Activated CD8-positive, alpha-beta memory T cell treated with anti-CD3 and anti-CD28 coated beads for 1 hour (primary cell): ENCODE results near the gene KCNH1.
"Not testable (repeated sequence)": the region's sequence is repeated elsewhere in the genome, so short reads cannot be mapped to it uniquely, and the experiment has no call there.

Experiments used
- DNase-seq, 2 donors: peaks; one replicate each; pipeline ENCODE4 v3.0.0-alpha.2; 2020; ENCODE audit warnings: low read depth in 1 of 2; ENCODE audit errors: extremely low read depth in 1 of 2

The KCNH1 gene

GRCh38 chr1:210692796-210693195 lies 441.2 kb downstream of the KCNH1 start:
- DNase-seq, result no peak

GRCh38 chr1:210691039-210691610 lies 442.8 kb downstream of the KCNH1 start:
- DNase-seq, result no peak

DNA sequence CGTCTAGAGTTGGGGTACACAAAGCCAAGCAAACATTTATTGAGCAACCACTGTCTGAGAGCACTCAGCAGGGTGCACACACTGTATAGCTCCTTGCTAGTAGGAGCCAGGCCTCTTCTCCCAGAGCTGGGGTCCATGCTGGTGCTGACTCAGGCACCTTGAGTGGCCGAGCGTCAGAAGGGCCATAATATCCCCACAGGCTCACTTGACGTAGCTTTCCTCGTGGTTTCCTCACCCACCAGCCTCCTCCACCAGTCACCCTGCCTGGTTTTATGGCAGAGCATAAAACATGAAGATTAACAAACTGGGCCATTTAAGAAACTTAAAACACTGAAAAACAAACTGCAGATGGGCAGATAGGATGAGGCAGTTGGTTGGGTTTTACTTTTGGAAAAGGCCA lies 443.7 kb downstream of the KCNH1 start:
- DNase-seq, result no peak

DNA sequence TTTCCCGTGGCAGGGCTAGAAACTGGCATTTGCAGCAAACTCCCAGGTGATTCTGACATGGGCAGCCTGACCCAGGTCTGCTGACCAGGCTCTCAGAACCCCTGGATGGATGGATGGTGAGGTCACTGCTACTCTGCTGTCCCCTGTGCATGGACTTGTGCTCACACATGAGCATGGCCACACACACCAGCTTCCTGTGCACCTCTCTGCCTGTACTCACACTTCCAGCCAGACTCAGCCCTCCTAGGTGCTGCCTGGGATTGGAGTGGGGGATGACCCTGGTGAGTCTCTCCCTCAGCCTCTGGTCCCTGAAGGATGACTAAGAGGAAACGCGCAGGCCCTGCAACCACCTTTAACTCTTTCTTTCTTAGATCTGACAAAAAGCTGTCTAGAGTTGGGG lies 444.1 kb downstream of the KCNH1 start:
- DNase-seq, result no peak

GRCh38 chr1:210688512-210689234 lies 445.3 kb downstream of the KCNH1 start:
- DNase-seq, result no peak

GRCh38 chr1:210687582-210688279 lies 446.2 kb downstream of the KCNH1 start:
- no peak for DNase-seq

GRCh38 chr1:210686841-210687240 lies 447.1 kb downstream of the KCNH1 start:
- DNase-seq, result no peak

DNA sequence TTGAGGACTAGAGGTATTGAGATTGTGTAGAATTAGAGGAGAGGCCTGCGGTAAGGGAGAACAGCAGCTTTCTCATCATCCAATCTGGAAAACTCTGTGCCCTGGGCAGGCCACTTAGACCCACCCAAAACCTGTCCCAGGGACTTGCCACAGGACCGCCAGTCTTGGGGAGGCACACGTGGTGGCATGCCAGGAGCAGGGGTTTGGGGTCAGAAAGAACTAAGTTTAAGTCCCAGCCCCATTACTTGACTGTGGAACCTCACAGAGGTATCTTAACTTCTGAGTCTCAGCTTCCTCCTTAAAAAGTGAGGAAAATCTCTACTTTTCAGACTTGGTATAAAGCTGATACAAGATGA lies 448.7 kb downstream of the KCNH1 start:
- DNase-seq, result no peak

DNA sequence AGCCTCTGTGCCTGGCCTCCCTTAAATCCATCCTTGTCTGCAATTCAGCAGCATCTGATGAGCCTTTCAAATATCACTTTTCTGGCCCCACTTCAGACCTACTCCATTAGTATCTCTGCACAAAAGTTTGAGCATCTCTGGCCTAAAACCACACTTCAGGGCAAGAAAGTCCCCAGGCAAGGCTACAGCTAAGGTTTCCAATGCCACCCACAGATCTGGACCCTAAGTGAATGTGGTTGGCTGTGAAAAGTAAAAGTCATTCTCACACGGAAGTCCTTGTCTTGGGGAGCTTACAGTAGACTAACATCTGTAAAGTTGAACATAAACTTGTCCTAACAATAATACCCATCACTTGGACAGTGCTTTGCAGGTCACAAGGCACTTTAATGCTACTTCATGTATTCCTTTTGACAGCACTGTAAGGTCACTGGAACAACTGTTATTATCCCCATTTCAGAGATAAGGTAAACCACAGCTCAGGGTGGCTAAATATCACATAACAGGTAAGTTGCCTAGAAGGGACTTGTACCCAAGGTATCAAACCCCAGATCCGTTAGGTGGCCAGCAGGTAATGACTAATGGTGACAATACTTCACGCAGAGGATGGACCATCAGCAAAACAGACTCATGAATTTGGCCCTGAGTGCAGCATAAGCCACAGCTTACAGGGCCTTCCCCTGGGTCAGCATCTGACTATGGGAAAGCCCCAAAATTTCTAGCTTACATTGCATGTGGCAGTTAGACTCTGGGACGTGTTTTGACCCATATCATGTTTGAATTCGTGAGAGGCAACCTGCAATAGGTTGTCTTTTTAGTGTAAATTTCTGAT lies 449.3 kb downstream of the KCNH1 start:
- DNase-seq, result no peak

- no peak for DNase-seq
These were observed 450.4 kb downstream of the KCNH1 start for GRCh38 chr1:210683403-210684047.

GRCh38 chr1:210681158-210681557 lies 452.8 kb downstream of the KCNH1 start:
- no peak for DNase-seq

DNA sequence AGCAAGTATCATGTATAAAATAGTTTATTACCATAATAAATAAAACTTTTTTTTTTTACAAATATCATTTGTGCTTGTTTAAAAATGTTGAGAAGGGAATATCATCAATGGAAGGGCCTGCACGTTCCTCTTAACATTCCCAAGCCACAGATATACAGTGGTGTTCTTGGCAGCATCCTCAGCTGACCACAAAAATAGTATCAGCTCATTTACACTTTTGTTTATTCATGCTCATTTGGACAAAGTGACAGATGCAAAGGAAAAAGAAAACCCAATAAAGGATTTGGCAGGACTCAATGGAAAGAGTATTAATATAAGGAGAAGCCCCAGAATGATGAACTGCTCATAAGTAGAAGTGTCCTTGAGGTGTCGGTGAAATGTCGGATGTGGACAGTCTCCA lies 455.6 kb downstream of the KCNH1 start:
- DNase-seq, result no peak

GRCh38 chr1:210677533-210677932 lies 456.4 kb downstream of the KCNH1 start:
- no peak for DNase-seq

- DNase-seq, result no peak
These were observed 457.4 kb downstream of the KCNH1 start for GRCh38 chr1:210676539-210676938.

- DNase-seq, result no peak
These were observed 459.8 kb downstream of the KCNH1 start for GRCh38 chr1:210674151-210674550.

- DNase-seq, result no peak
These were observed 464.0 kb downstream of the KCNH1 start for GRCh38 chr1:210669951-210670350.

GRCh38 chr1:210663730-210664573 lies 470.0 kb downstream of the KCNH1 start:
- DNase-seq, result no peak

DNA sequence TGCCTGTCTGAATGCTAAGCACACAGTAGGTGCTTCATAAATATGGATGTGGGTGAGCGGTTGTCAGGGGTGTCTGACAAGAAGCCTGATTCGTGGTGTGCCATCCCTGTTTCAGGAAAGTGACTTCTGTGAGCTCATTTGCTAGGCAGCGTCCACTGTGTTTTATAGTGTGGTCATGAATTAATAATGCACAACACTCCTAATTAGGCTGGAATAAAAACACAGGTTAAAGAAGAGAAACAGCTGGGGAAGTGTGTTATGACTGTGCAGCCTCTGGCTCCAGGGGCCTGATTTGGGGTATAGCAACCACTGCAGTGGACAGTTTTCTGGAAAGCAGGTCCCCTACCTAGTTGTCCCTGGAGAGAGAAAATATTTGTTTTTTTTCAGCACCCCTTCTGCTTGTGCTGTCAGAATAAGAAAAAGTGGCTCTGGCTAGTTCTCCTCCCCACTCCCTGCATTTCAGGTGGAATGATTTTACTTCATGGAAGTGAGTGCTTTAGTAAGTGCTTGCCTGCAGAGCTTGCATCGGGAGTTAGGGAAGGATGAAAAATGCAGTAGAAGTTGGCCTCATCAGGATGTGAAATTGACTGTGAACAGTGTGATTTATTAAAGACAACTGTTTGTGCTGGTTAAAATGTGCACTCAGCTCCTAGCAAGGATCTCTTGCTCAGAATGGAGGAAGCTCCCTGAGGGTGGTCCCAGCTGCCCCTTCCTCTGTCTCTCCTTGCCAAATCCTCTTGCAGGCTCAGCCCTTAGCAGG lies 471.5 kb downstream of the KCNH1 start:
- no peak for DNase-seq

- not testable (repeated sequence) for DNase-seq
These were observed 472.4 kb downstream of the KCNH1 start for GRCh38 chr1:210661520-210661919.
